LNCAP (cell line): ENCODE results near the gene NRCAM.

Experiments
- CTCF ChIP-seq: fragments of 450-650 bp; IDR thresholded peaks from 2 replicates; pipeline ENCODE4 v1.5.1; 2017; ENCODE audit warnings: mild to moderate bottlenecking

NRCAM gene

GRCh38 chr7:108291791-108292440 lies 164.3 kb downstream of the NRCAM start:
- TF ChIP-seq CTCF = no peak

- TF ChIP-seq CTCF = no peak
These were observed 165.1 kb downstream of the NRCAM start for GRCh38 chr7:108291152-108291508.

- TF ChIP-seq CTCF = no peak
These were observed 165.6 kb downstream of the NRCAM start for GRCh38 chr7:108290459-108291151.

- no peak for TF ChIP-seq CTCF
These were observed 166.4 kb downstream of the NRCAM start for GRCh38 chr7:108289852-108290251.

- no peak for TF ChIP-seq CTCF
These were observed 168.4 kb downstream of the NRCAM start for GRCh38 chr7:108287857-108288256.

- no peak for TF ChIP-seq CTCF
These were observed 169.8 kb downstream of the NRCAM start for GRCh38 chr7:108286290-108286904.

- TF ChIP-seq CTCF = no peak
These were observed 170.5 kb downstream of the NRCAM start for GRCh38 chr7:108285778-108286177.
